Endothelial cell of umbilical vein (primary cell): ENCODE measurements around the gene HEATR5A. TPM values are rescaled to one million over a fixed set of nuclear protein-coding genes. Genes with fewer than 3 reads are reported as not detected.

Experiments
- BruUV-seq: library from RNA; stranded (reverse); fragments of 400-500 nt; replicated peaks from 2 replicates; lab custom pipeline; 2021; lab: Mats Ljungman, UMichigan
- CTCF ChIA-PET: fragments of 300-600, 350-600 bp; sonication (Branson Sonifier 250); formaldehyde crosslinking; loops from one replicate; lab custom pipeline; 2021; ENCODE audit warnings: antibody characterized with exemption, inconsistent platforms; lab: Charles Lee
- POLR2A ChIA-PET: fragments of 300-600, 350-600 bp; sonication (Branson Sonifier 250); formaldehyde crosslinking; loops from one replicate; lab custom pipeline; 2021; ENCODE audit warnings: antibody characterized with exemption, inconsistent platforms; lab: Charles Lee
- DNase-seq: peaks from one replicate; pipeline ENCODE4 v3.0.0-alpha.2; 2011; ENCODE audit warnings: low read depth, low spot score
- FAIRE-seq: peaks from 2 replicates; lab custom pipeline; 2011; peaks lifted over from hg19 to GRCh38; lab: Jason Lieb, UNC
- H2AFZ ChIP-seq: 2 replicates; pipeline ENCODE4 v1.6.0; 2012; ENCODE audit warnings: low read depth, low read length, control low read depth, inconsistent platforms
- H3K27ac ChIP-seq: 2 replicates; pipeline ENCODE4 v1.5.1; 2011; ENCODE audit warnings: low read depth, mild to moderate bottlenecking, control low read depth, low read length, moderate library complexity; ENCODE audit not compliant: insufficient read depth
- H3K27me3 ChIP-seq, 2 experiments: 2 replicates each; pipeline versions ENCODE4 v1.6.0 to v1.6.1; 2011; ENCODE audit warnings: low read length in 2 of 2, mixed read lengths in 1 of 2; ENCODE audit not compliant: control insufficient read depth in 2 of 2, insufficient read depth in 2 of 2
- H3K36me3 ChIP-seq, 2 experiments: 2 replicates in 1 of 2; 3 replicates in 1 of 2; pipeline ENCODE4 v1.5.1; 2011; ENCODE audit warnings: low read length in 2 of 2, mild to moderate bottlenecking in 1 of 2, moderate library complexity in 1 of 2; ENCODE audit not compliant: control insufficient read depth in 2 of 2, insufficient read depth in 2 of 2; ENCODE audit errors: extremely low read depth in 1 of 2
- H3K4me1 ChIP-seq: 3 replicates; pipeline ENCODE4 v1.5.1; 2011; ENCODE audit warnings: mild to moderate bottlenecking, low read length; ENCODE audit not compliant: control insufficient read depth, insufficient read depth; ENCODE audit errors: extremely low read depth
- H3K4me2 ChIP-seq: 2 replicates; pipeline ENCODE4 v1.6.1; 2011; ENCODE audit warnings: low read length, control low read depth, mixed read lengths; ENCODE audit not compliant: insufficient read depth
- H3K4me3 ChIP-seq, 3 experiments: fragments of 200-600 bp in 1 of 3; sonication (generic), shearing (Covaris generic) in 1 of 3; replicated peaks in 1 of 3; 2 replicates each; pipeline ENCODE4 v1.5.1; 2011 to 2016; ENCODE audit warnings: control low read depth in 3 of 3, low read length in 3 of 3, mild to moderate bottlenecking in 2 of 3, inconsistent platforms in 1 of 3, low read depth in 1 of 3, moderate library complexity in 1 of 3; ENCODE audit not compliant: insufficient read depth in 1 of 3
- H3K79me2 ChIP-seq: 2 replicates; pipeline ENCODE4 v1.6.0; 2012; ENCODE audit warnings: low read length, inconsistent platforms; ENCODE audit not compliant: control insufficient read depth, insufficient read depth
- H3K9ac ChIP-seq: replicated peaks from 2 replicates; pipeline ENCODE3; 2011; ENCODE audit warnings: low read length, control low read depth; ENCODE audit not compliant: insufficient read depth; ENCODE audit errors: extremely low read depth
- H3K9me1 ChIP-seq: replicated peaks from 3 replicates; pipeline ENCODE4 v1.6.0; 2011; ENCODE audit warnings: mild to moderate bottlenecking, low read length; ENCODE audit not compliant: control insufficient read depth, insufficient read depth; ENCODE audit errors: extremely low read depth
- H3K9me3 ChIP-seq: replicated peaks from 2 replicates; pipeline ENCODE4 v1.5.1; 2012; ENCODE audit warnings: low read length, inconsistent platforms; ENCODE audit not compliant: control insufficient read depth, insufficient read depth
- H4K20me1 ChIP-seq: replicated peaks from 2 replicates; pipeline ENCODE3; 2011; ENCODE audit warnings: mild to moderate bottlenecking, low read length; ENCODE audit not compliant: control insufficient read depth, insufficient read depth; ENCODE audit errors: extremely low read depth
- CTCF ChIP-seq, 2 donors: IDR thresholded peaks; 1 replicate in 1 of 2; 2 replicates in 1 of 2; pipeline ENCODE4 v1.5.1; 2011; ENCODE audit warnings: low read length in 2 of 2, mild to moderate bottlenecking in 2 of 2, moderate library complexity in 2 of 2, control low read depth in 1 of 2, inconsistent platforms in 1 of 2, low read depth in 1 of 2; ENCODE audit not compliant: insufficient read depth in 1 of 2; ENCODE audit errors: extremely low read depth in 1 of 2
- EZH2 ChIP-seq: IDR thresholded peaks from 2 replicates; pipeline ENCODE4 v1.6.1; 2012; ENCODE audit warnings: borderline replicate concordance, low read depth, mild to moderate bottlenecking, moderate library complexity, low read length, inconsistent platforms; ENCODE audit not compliant: severe bottlenecking
- FOS ChIP-seq: IDR thresholded peaks from 2 replicates; pipeline ENCODE4 v1.6.1; 2011; ENCODE audit warnings: mild to moderate bottlenecking, low read length, moderate library complexity, borderline replicate concordance; ENCODE audit not compliant: insufficient read depth
- GATA2 ChIP-seq: IDR thresholded peaks from 2 replicates; pipeline ENCODE4 v1.7.0; 2011; ENCODE audit warnings: low read depth, mild to moderate bottlenecking, moderate library complexity, mixed read lengths, low read length; ENCODE audit not compliant: insufficient read length, insufficient read depth
- JUN ChIP-seq: IDR thresholded peaks from 2 replicates; pipeline ENCODE4 v1.6.1; 2011; ENCODE audit warnings: borderline replicate concordance, low read depth; ENCODE audit not compliant: insufficient read length, insufficient read depth
- MAX ChIP-seq: IDR thresholded peaks from 2 replicates; pipeline ENCODE4 v1.6.1; 2011; ENCODE audit not compliant: insufficient read depth, insufficient read length
- MYC ChIP-seq: IDR thresholded peaks from one replicate; pipeline ENCODE4 v1.6.1; 2011; ENCODE audit warnings: mild to moderate bottlenecking, low read depth, low read length
- POLR2A ChIP-seq: IDR thresholded peaks from 2 replicates; pipeline ENCODE4 v1.6.1; 2012; ENCODE audit warnings: low read depth, mild to moderate bottlenecking, control low read depth, low read length
- POLR2AphosphoS5 ChIP-seq: IDR thresholded peaks from 2 replicates; pipeline ENCODE4 v1.6.1; 2012; ENCODE audit warnings: low read depth, mild to moderate bottlenecking, control low read depth, low read length, moderate library complexity; ENCODE audit not compliant: insufficient read depth
- dilution Hi-C: fragments of 300-500 bp; cut with MboI; formaldehyde crosslinking; loops from one replicate; pipeline ENCODE4 v1.15.0; 2019; ENCODE audit warnings: low sequenced_read_pairs; ENCODE audit not compliant: extremely low pct_ligation_motif_present
- intact Hi-C: fragments of 100-400 bp; cut with micrococcal nuclease; formaldehyde crosslinking; loops from one replicate; pipeline ENCODE4 v1.10.0; 2022
- polyA plus RNA-seq, 4 experiments: library from polyadenylated mRNA; depleted of rRNA in 3 of 4; stranded (reverse) in 3 of 4; unstranded in 1 of 4; fragments of >200 nt; gene quantifications; 2 replicates each; pipeline versions ENCODE4 v1.2.1 to v1.2.3, GENCODE V29; 2011 to 2012; ENCODE audit warnings: missing spikeins in 1 of 4
- total RNA-seq: library from RNA; stranded (reverse); gene quantifications from 2 replicates; pipeline ENCODE4 v1.2.3, GENCODE V29; 2021

Gene HEATR5A
- total and polyA plus RNA-seq, 2 donors (not counting 3 experiments of a cell fraction or from before 2014, with no cell fraction given), result 12.6 to 45.3 TPM

GRCh38 chr14:31449136-31449535, 28.8 kb upstream of the HEATR5A start:
- H3K4me3 ChIP-seq, result no peak overlapping the region
- FAIRE-seq (no peak), DNase-seq (peak; percentile 6)
- TF ChIP-seq MAX (no peak), GATA2 (no peak)
- no peaks in the 10 kb centered on the region for H3K27me3 ChIP-seq
- H3K4me1 ChIP-seq, result peaks cover 10% of the 10 kb centered on the region
- no peak overlapping the region for H3K9ac ChIP-seq
- no peak overlapping the region for H3K27ac ChIP-seq
- CTCF ChIA-PET, result interaction anchor here (0.9 to 2.8 kb wide), 18 partner anchors 8 to 1111 kb away, joined by 3 to 17 read pairs (median 4); partner anchors contain the start of genes HEATR5A and HECTD1
- H3K4me2 ChIP-seq, result no peak overlapping the region
- no peaks in the 10 kb centered on the region for H4K20me1 ChIP-seq
- no peak overlapping the region for H2AFZ ChIP-seq
- no TSS peak for BruUV-seq
- no peaks in the 10 kb centered on the region for H3K79me2 ChIP-seq
- POLR2A ChIA-PET, result interaction anchor here (0.6 to 2.2 kb wide), 2 partner anchors 29 to 62 kb away, joined by 3 to 14 read pairs; partner anchors contain the start of gene HEATR5A
- dilution Hi-C loops (no loop called here), intact Hi-C loops (no loop called here)
- H3K36me3 ChIP-seq, result peaks cover 0 to 2% of the 10 kb centered on the region in 2 experiments
- no peaks in the 10 kb centered on the region for H3K9me1 ChIP-seq
- no peaks in the 10 kb centered on the region for H3K9me3 ChIP-seq

GRCh38 chr14:31445703-31446102, 25.4 kb upstream of the HEATR5A start:
- Histone ChIP-seq H3K4me3 (no peak overlapping the region), H3K4me2 (no peak overlapping the region), H3K4me1 (peaks cover 10% of the 10 kb centered on the region), H3K9ac (no peak overlapping the region), H4K20me1 (no peaks in the 10 kb centered on the region), H3K9me1 (no peaks in the 10 kb centered on the region), H3K27ac (no peak overlapping the region), H2AFZ (no peak overlapping the region), H3K9me3 (no peaks in the 10 kb centered on the region), H3K36me3 (no peaks in the 10 kb centered on the region), H3K79me2 (no peaks in the 10 kb centered on the region), H3K27me3 (no peaks in the 10 kb centered on the region)
- CTCF ChIA-PET, result interaction anchor here (0.9 kb wide), 1 partner anchor 26 kb away, joined by 3 read pairs; the partner anchor contains the start of gene HEATR5A
- dilution Hi-C loops, result no loop called here
- FAIRE-seq (no peak), DNase-seq (no peak)
- TF ChIP-seq POLR2AphosphoS5, result no peak
- TF ChIP-seq POLR2A, result no peak
- TF ChIP-seq JUN, result no peak
- no peak for TF ChIP-seq GATA2
- no peak for TF ChIP-seq MYC
- no peak for TF ChIP-seq FOS
- no peak for TF ChIP-seq EZH2
- TF ChIP-seq CTCF (IDR thresholded peaks at IDR 0.05; ENCODE audit: extremely low read depth in 1 of 2, insufficient read depth in 1 of 2, low read depth in 1 of 2, low read length in 2 of 2), result no peak
- TF ChIP-seq MAX, result no peak
- no TSS peak for BruUV-seq
- POLR2A ChIA-PET, result interaction anchor here (1.1 kb wide), 1 partner anchor 25 kb away, joined by 4 read pairs; the partner anchor contains the start of gene HEATR5A
- intact Hi-C loops, result no loop called here
